ENCODE results near the gene MKLN1. TPM values are rescaled to one million over a fixed set of nuclear protein-coding genes. Genes with fewer than 3 reads are reported as not detected.
A peak's percentile ranks its signal among the peaks of the same experiment; 100 is the strongest.

Gene MKLN1
- total and polyA plus RNA-seq, 5 experiments from 2014 or later, result 17.0 to 66.1 (median 20.2) TPM

DNA sequence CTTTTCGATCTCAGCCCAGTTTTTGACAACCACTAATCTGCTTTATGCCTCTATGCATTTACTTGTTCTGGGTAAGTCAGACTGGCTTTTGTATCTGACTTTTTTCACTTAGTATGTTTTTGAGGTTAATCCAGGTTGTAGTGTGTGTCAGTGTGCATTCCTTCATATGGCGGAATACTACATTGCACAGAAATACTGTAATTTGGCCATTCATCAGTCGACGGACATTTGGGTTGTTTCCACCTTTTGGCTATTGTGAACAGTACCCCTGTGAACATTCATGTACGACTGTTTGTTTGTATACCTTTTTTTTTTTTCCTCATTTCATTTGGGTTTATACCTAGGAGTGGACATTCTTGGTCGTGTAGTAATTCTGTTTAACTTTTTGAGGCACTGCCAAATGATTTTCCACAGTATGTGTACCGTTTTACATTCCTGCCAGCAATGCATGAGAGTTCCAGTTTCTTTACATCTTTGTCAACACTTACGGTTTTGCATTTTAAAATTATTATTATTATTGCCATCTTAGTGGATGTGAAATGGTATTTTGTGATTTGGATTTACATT, 57.4 kb downstream of the MKLN1 start:
- H3K4me1 Mint-ChIP-seq, result peaks cover 6 to 44% (median 42%) of the 10 kb centered on the region in 4 donors
- H3K27me3 Mint-ChIP-seq, result no peaks in the 10 kb centered on the region

DNA sequence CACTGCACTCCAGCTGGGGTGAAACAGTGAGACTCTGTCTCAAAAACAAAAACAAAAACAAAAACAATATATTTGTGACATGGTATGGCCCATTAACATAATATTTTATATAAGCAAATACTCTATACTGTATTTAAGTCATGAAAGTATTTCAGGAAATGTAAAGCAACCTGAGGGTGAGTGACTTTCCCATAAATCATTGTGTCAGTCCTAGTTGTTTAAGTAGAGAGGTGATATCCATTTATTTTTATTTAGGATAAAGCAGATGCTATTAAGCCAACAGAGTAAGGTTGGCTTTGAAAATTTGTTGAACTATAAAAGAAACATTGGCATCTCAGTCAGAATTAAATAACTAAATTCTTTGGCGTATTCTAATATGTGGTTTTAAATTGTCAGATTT, 60.5 kb downstream of the MKLN1 start:
- Mint-ChIP-seq H3K9me3 (no peaks in the 10 kb centered on the region), H3K27me3 (no peaks in the 10 kb centered on the region), H3K4me3 (no peak overlapping the region), H3K36me3 (peaks cover 0 to 41% (median 18%) of the 10 kb centered on the region in 3 donors), H3K27ac (no peak overlapping the region), H3K4me1 (peaks cover 11 to 38% (median 31%) of the 10 kb centered on the region in 4 donors)
- DNase-seq (no peak), ATAC-seq (no peak)
- POLR2A ChIA-PET, result no interaction called here

More for the DNA sequence above, 57.4 kb downstream of the MKLN1 start:
- POLR2A ChIA-PET, result no interaction called here
- Mint-ChIP-seq H3K9me3 (no peaks in the 10 kb centered on the region), H3K4me3 (no peak overlapping the region), H3K27ac (peak overlapping the region in 1 of 10 donors; percentile 32), H3K36me3 (peaks cover 0 to 33% (median 10%) of the 10 kb centered on the region in 3 donors)
- ATAC-seq, result no peak
- no peak for DNase-seq

DNA sequence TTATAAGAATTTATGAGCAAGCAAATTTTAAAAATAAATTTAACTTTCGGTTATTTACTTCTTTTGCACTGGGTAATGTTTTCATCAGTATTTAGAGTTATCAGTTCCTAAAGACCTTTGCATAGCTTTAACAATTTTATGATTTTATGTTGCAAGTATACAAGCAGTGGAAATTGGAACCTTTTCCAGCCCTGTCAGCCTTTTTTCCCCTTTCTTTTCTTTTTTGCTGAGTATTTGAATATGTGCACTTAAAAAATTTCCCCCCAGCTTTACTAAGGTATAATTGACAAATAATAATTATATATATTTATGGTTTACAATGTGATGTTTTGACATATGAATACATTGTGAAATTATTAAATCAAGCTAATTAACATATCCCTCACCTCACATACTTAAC, 62.6 kb downstream of the MKLN1 start:
- H3K27me3 Mint-ChIP-seq, result no peaks in the 10 kb centered on the region
- POLR2A ChIA-PET, result no interaction called here
- DNase-seq (no peak), ATAC-seq (no peak)
- peaks cover 0 to 39% (median 18%) of the 10 kb centered on the region in 3 donors for H3K36me3 Mint-ChIP-seq
- H3K9me3 Mint-ChIP-seq, result no peaks in the 10 kb centered on the region
- peaks cover 7 to 20% (median 13%) of the 10 kb centered on the region in 4 donors for H3K4me1 Mint-ChIP-seq
- peak overlapping the region in 1 of 10 donors; percentile 28 for H3K27ac Mint-ChIP-seq
- H3K4me3 Mint-ChIP-seq, result no peak overlapping the region

DNA sequence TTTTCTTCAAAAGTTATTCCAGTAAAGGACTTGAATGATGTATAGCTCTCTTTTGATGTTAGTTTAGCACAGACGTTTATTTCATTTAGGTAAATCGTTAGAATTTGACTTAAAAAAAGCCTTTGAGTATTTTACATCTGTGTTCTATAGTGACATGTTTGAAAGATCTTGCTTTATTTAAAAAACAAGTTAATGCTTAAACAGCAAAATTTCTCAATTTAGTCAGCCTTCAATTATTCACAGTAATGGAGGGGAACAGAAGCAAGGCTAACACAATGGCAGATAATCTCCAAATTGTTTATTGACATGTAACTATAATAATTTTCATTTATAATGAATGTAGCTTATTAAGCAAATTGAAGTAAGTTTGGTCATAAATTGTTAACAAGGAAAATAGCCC, 63.5 kb downstream of the MKLN1 start:
- DNase-seq (no peak), ATAC-seq (no peak)
- Mint-ChIP-seq H3K36me3 (peaks cover 0 to 36% (median 18%) of the 10 kb centered on the region in 3 donors), H3K27me3 (no peaks in the 10 kb centered on the region), H3K9me3 (no peaks in the 10 kb centered on the region), H3K27ac (no peak overlapping the region), H3K4me1 (peaks cover 7 to 20% (median 10%) of the 10 kb centered on the region in 4 donors), H3K4me3 (no peak overlapping the region)
- POLR2A ChIA-PET, result no interaction called here

DNA sequence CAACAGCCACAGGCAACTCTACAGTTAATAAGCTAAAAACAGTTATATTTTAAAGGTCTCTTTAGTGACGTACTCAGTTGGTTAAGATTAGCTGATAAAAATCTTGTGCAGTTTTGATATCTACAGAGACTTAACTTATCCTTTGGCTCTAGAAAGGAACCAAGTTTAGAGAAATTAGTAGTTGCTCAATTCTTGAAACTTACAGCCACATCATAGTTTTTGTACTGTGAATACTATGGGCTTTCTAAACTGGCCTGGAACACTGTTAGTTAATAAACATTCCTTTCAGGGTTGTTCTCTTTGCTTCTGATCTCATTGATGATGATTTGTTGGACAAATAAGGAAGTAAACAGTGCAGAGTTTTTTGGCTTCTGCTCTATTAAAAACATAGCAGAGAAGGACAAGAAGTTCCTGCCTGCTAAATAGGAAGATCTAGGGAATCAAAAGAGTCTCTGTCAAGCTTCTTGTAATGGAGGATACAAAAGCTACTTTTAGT, 73.1 kb downstream of the MKLN1 start:
- no peak for DNase-seq
- POLR2A ChIA-PET, result interaction anchor here (0.5 kb wide), 1 partner anchor 349 kb away, joined by 3 read pairs; no protein-coding TSS in a partner anchor

DNA sequence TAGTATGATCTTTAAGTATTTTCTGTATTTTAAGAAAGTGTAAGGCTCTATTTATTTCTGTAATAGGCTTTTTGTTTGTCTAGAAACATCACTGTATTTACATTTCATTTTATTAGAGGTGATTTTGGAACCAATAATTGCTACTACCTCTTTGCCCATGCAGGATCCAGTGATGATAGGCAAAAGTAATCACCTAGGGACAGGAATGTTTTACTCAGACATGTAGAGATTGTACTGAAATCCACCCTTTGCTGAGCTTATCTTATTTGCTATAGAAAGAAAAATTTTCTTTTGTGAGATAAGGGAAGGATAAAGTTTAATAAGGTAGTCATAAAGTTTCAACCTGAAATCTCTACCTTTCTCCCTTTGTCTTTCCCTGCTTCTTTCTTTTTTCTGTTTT, 73.5 kb downstream of the MKLN1 start:
- POLR2A ChIA-PET, result interaction anchor here (0.5 kb wide), 1 partner anchor 349 kb away, joined by 3 read pairs; no protein-coding TSS in a partner anchor

More for the DNA sequence above, 73.1 kb downstream of the MKLN1 start:
- Mint-ChIP-seq H3K36me3 (peaks cover 29 to 72% (median 55%) of the 10 kb centered on the region in 3 donors), H3K9me3 (peaks cover 0 to 11% (median 7%) of the 10 kb centered on the region in 9 donors), H3K27ac (peak overlapping the region in 1 of 10 donors; percentile 8), H3K4me1 (peaks cover 9 to 22% (median 16%) of the 10 kb centered on the region in 4 donors), H3K27me3 (no peaks in the 10 kb centered on the region), H3K4me3 (peak overlapping the region in 1 of 10 donors; percentile 0)
- ATAC-seq, result no peak

DNA sequence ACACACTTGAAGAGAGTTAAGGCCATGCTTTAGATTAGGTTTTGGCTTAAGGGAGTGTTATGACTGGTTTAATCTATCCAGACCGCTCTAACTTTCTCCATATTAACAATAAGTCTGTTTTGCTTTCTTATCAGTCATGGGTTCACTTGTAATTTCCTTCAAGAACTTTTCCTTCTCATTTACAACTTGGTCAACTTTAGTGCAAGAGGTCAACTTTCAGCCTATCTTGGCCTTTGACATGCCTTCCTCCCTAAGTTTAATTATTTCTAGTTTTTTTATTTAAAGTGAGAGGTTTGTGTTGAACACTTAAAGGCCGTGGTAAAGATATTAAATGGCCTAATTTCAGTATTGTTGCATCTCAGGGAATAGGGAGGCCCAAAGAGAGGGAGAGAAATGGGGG, 75.6 kb downstream of the MKLN1 start:
- H3K4me3 Mint-ChIP-seq, result no peak overlapping the region
- no peaks in the 10 kb centered on the region for H3K27me3 Mint-ChIP-seq
- ATAC-seq, result no peak
- peaks cover 11 to 22% (median 18%) of the 10 kb centered on the region in 4 donors for H3K4me1 Mint-ChIP-seq
- no peak for DNase-seq
- POLR2A ChIA-PET, result interaction anchor here (0.6 kb wide), 1 partner anchor 11 kb away, joined by 6 read pairs; no protein-coding TSS in a partner anchor
- H3K27ac Mint-ChIP-seq, result peak overlapping the region in 1 of 10 donors; percentile 70
- H3K36me3 Mint-ChIP-seq, result peaks cover 29 to 73% (median 50%) of the 10 kb centered on the region in 3 donors
- peaks cover 0 to 11% (median 7%) of the 10 kb centered on the region in 9 donors for H3K9me3 Mint-ChIP-seq

More for the DNA sequence above, 73.5 kb downstream of the MKLN1 start:
- no peak for DNase-seq
- H3K27me3 Mint-ChIP-seq, result no peaks in the 10 kb centered on the region
- H3K27ac Mint-ChIP-seq, result peak overlapping the region in 1 of 10 donors; percentile 49
- H3K9me3 Mint-ChIP-seq, result peaks cover 0 to 11% (median 7%) of the 10 kb centered on the region in 9 donors
- peaks cover 9 to 22% (median 16%) of the 10 kb centered on the region in 4 donors for H3K4me1 Mint-ChIP-seq
- peaks cover 29 to 72% (median 55%) of the 10 kb centered on the region in 3 donors for H3K36me3 Mint-ChIP-seq
- H3K4me3 Mint-ChIP-seq, result no peak overlapping the region
- ATAC-seq, result no peak

DNA sequence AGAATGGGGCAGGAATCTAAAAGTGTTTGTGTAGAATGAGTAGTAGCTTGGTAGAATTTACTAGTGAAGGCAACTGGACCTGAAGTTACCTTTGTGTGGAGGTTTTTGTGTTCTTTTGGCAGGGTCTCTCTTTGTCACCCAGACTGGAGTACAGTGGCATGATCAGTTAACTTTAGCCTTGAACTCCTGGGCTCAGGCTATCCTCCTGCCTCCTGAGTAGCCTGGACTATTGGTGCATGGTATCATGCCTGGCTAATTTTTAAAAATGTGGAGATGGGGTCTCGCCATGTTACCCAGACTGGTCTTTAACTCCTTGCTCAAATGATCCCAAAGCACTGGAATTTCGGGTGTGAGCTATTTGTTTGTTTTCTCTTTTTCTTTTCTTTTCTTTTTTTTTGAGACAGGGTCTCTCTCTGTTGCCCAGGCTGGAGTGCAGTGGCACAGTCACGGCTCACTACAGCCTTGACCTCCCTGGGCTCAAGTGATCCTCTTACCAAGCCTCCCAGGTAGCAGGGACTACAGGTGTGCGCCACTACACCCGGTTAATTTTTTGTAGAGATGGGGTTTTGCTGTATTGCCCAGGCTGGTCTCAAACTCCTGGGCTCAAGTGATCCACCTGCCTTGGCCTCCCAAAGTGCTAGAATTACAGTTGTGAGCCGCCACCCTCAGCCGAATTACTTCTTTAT, 76.7 kb downstream of the MKLN1 start:
- peaks cover 0 to 11% (median 7%) of the 10 kb centered on the region in 9 donors for H3K9me3 Mint-ChIP-seq
- peaks cover 29 to 73% (median 43%) of the 10 kb centered on the region in 3 donors for H3K36me3 Mint-ChIP-seq
- H3K4me1 Mint-ChIP-seq, result peaks cover 11 to 22% (median 18%) of the 10 kb centered on the region in 4 donors
- DNase-seq (no peak), ATAC-seq (no peak)
- no peaks in the 10 kb centered on the region for H3K27me3 Mint-ChIP-seq
- H3K27ac Mint-ChIP-seq, result peak overlapping the region in 3 of 10 donors; percentile 6 to 38 (median 10)
- POLR2A ChIA-PET, result no interaction called here
- no peak overlapping the region for H3K4me3 Mint-ChIP-seq

DNA sequence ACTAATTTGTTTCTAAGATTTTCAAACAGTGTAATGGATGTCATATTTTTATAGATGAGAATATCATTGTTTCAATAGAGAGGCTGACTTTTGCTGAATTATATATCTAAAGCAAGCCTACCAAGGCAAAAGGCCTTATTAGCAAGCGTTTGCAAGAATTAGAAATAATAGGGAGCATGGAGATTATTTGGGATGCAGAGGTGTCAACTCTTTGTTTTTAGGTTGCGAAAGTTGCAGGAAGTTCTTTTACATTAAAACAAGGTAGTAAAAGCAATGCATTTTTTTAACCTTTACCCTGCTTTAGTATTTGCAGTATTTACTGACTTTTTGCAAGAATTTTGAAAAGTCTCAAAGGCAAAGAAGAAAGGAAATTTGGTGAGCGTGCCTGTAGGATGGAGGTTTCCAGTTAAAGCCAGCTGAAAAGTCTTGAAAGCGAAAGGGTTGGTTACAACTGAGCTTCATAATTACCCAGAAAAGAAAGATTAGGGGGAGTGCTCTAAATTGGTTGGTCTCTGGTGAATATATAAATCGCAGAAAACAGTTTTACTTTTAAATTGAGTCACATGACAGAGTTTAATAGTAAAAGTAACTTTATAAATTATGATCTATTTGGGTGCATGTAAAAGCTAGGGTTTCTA, 81.6 kb downstream of the MKLN1 start:
- peaks cover 3 to 9% (median 5%) of the 10 kb centered on the region in 4 donors for H3K4me1 Mint-ChIP-seq
- no peak for ATAC-seq
- POLR2A ChIA-PET, result no interaction called here
- H3K36me3 Mint-ChIP-seq, result peaks cover 0 to 63% (median 3%) of the 10 kb centered on the region in 3 donors
- no peak overlapping the region for H3K4me3 Mint-ChIP-seq
- peak overlapping the region in 2 of 10 donors; percentile 19 to 40 for H3K27ac Mint-ChIP-seq
- no peaks in the 10 kb centered on the region for H3K27me3 Mint-ChIP-seq
- no peak for DNase-seq
- H3K9me3 Mint-ChIP-seq, result no peaks in the 10 kb centered on the region

DNA sequence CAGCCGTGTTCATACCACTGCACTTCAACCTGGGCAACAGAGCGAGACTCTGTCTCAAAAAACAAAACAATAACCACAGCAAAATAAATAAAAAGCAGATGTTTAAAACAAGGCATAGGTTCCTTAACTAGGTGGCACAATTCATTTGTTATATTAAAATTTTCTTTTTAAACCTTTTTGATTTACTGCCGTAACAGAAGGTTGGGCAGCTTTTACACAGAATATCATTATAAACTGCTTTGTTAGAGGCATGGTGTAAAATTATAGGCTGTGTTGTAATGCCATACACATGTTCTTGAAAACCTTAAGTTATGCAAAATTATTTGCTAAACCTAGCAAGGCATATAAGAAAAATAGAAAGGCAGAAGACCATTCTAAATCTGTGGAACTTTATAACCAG, 84.4 kb downstream of the MKLN1 start:
- peak overlapping the region in 1 of 10 donors; percentile 63 for H3K27ac Mint-ChIP-seq
- ATAC-seq, result no peak
- peaks cover 0 to 67% (median 6%) of the 10 kb centered on the region in 3 donors for H3K36me3 Mint-ChIP-seq
- POLR2A ChIA-PET, result interaction anchor here (0.5 kb wide), 1 partner anchor 283 kb away, joined by 5 read pairs; no protein-coding TSS in a partner anchor
- H3K9me3 Mint-ChIP-seq, result no peaks in the 10 kb centered on the region
- H3K4me3 Mint-ChIP-seq, result no peak overlapping the region
- no peak for DNase-seq
- H3K27me3 Mint-ChIP-seq, result no peaks in the 10 kb centered on the region
- H3K4me1 Mint-ChIP-seq, result peaks cover 0 to 5% (median 2%) of the 10 kb centered on the region in 4 donors

DNA sequence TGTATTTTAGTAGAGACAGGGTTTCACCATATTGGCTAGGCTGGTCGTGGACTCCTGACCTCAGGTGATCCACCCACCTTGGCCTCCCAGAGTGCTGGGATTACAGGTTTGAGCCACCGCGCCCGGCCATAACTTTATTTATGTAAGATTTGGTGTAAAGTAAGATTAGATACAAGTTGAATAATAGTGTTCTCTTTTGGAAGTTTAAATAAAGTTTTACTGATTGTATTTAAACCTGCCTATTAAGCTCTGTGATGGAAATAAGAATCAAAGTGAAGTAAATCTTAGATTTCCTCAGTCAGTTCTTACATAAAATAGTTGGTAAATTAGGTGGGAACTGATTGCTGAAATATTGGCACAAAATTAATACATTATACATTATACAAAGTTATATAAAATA, 86.0 kb downstream of the MKLN1 start:
- Mint-ChIP-seq H3K9me3 (no peaks in the 10 kb centered on the region), H3K27me3 (no peaks in the 10 kb centered on the region), H3K27ac (no peak overlapping the region), H3K36me3 (peaks cover 0 to 74% (median 12%) of the 10 kb centered on the region in 3 donors), H3K4me3 (no peak overlapping the region), H3K4me1 (no peaks in the 10 kb centered on the region)
- POLR2A ChIA-PET, result no interaction called here
- DNase-seq (no peak), ATAC-seq (no peak)

DNA sequence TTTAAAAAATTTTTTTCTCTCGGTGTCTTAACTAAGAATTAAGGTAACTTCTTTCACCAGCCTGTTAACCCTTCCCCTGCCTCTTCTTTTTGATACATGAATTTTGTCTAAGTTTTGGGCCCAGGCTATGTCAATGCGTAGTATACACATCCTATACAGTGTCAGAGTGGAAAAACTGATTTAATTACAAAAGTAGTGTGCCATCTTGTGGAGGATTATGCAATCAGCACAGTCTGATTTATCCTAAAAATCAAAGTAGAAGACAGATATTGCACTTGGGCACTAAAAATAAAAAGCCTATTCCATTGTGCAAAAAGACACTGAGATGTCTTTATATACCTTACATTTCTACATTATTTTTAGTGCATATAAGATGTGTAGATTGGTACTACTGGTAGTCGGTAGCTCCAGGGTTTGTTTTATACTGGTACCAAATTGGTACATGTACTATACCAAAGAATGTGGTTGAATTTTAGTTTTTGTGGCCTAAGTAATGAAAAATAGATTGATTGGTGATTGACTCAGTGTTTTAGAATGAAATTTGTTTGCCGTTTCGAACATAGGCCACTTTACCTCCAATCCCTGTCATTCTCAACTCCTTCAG, 96.6 kb downstream of the MKLN1 start:
- Mint-ChIP-seq H3K4me3 (no peak overlapping the region), H3K27ac (peak overlapping the region in 3 of 10 donors; percentile 15 to 63 (median 28)), H3K36me3 (peaks cover 0 to 44% (median 8%) of the 10 kb centered on the region in 3 donors), H3K9me3 (no peaks in the 10 kb centered on the region), H3K27me3 (no peaks in the 10 kb centered on the region), H3K4me1 (peaks cover 2 to 20% (median 14%) of the 10 kb centered on the region in 4 donors)
- ATAC-seq (peak; percentile 89 to 94), DNase-seq (peak in 4 of 10 donors; percentile 2 to 52 (median 44))
- POLR2A ChIA-PET, result interaction anchor here (1.5 kb wide), 1 partner anchor 317 kb away, joined by 4 read pairs; no protein-coding TSS in a partner anchor

Data from naive thymus-derived CD8-positive, alpha-beta T cell (primary cell).